Right atrium auricular region (tissue), 2 donors: ENCODE measurements around the gene SLC29A1. TPM values are rescaled to one million over a fixed set of nuclear protein-coding genes. Genes with fewer than 3 reads are reported as not detected.

Experiments used
- DNase-seq: peaks from one replicate; pipeline ENCODE4 v3.0.0-alpha.2; 2019; ENCODE audit warnings: low spot score
- H3K27ac ChIP-seq, 2 donors: fragments of 200-600 bp; sonication (generic); 1 replicate in 1 of 2; 2 replicates in 1 of 2; pipeline ENCODE4 v1.5.1; 2016 to 2019
- H3K27me3 ChIP-seq, 2 donors: fragments of 200-600 bp; sonication (generic); one replicate each; pipeline versions ENCODE4 v1.5.1 to v1.6.0; 2017 to 2019
- H3K36me3 ChIP-seq: fragments of 200-600 bp; sonication (generic); one replicate; pipeline ENCODE4 v1.5.1; 2016
- H3K4me1 ChIP-seq, 2 donors: fragments of 200-600 bp; sonication (generic); one replicate each; pipeline versions ENCODE4 v1.5.1 to v1.6.0; 2017 to 2019
- H3K4me3 ChIP-seq, 2 donors: fragments of 200-600 bp; sonication (generic); 1 replicate in 1 of 2; 2 replicates in 1 of 2; pipeline ENCODE4 v1.5.1; 2017 to 2019; ENCODE audit warnings: mild to moderate bottlenecking in 1 of 2, moderate library complexity in 1 of 2
- H3K9me3 ChIP-seq, 2 donors: fragments of 200-600 bp; sonication (generic); one replicate each; pipeline ENCODE4 v1.5.1; 2019
- total RNA-seq, 2 donors: library from RNA; depleted of rRNA; stranded (reverse); fragments of >200 nt; gene quantifications; one replicate each; pipeline ENCODE4 v1.1.0, GENCODE V29; 2016
- TF ChIP-seq, protein P1 (sequence below), 2 donors: fragments of 200-600 bp; sonication (generic); IDR thresholded peaks; one replicate each; pipeline ENCODE4 v1.5.1; 2019; ENCODE audit warnings: antibody characterized with exemption in 2 of 2

Gene SLC29A1
- total RNA-seq, 2 donors from 2014 or later: 105 to 256 TPM

DNA sequence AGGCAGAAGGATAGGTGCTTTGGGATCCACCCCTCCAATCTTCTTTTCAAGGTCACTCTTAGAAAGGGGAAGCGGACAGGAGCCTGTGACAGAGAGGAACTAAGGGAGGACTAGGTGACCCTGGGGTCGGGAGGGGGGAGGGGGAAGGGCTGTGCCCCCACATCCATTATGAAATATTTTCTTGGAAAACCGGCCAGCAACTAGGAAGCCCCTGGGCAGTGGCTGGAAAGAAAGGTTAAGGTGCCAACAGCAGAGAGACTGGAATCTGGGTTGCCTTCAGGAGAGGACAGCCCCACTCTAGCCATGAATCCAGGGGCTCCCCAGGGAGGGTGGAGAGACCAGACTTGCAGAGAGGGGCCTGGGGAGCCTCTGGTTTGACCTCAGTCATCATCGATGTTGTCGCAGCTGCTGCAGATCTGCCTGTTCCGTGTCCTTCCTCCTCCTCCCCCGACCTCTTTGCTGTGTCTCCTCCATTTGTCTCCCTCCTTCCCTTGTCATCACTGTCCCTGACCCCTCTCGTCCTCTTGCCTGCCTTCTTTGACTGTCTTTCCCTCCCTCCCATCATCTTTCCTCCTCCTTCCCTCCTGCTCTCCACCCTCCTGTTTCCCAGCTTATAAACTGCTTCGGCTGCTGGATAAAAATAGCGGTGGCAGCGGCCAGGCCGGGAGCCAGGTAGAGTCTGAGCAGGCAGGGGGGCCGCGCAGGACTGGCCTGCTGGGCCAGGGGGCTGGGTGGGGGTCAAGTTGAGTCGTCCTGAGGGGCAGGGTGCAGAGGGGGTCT lies 3.2 kb downstream of the SLC29A1 start:
- Histone ChIP-seq H3K4me1 (peaks cover 0 to 90% of the 10 kb centered on the region in 2 donors), H3K9me3 (no peaks in the 10 kb centered on the region), H3K27ac (peak overlapping the region; percentile 98), H3K36me3 (peaks cover 23% of the 10 kb centered on the region), H3K4me3 (peak overlapping the region; percentile 8 to 39), H3K27me3 (no peaks in the 10 kb centered on the region)
- no peak for DNase-seq
- TF ChIP-seq, protein P1, sequence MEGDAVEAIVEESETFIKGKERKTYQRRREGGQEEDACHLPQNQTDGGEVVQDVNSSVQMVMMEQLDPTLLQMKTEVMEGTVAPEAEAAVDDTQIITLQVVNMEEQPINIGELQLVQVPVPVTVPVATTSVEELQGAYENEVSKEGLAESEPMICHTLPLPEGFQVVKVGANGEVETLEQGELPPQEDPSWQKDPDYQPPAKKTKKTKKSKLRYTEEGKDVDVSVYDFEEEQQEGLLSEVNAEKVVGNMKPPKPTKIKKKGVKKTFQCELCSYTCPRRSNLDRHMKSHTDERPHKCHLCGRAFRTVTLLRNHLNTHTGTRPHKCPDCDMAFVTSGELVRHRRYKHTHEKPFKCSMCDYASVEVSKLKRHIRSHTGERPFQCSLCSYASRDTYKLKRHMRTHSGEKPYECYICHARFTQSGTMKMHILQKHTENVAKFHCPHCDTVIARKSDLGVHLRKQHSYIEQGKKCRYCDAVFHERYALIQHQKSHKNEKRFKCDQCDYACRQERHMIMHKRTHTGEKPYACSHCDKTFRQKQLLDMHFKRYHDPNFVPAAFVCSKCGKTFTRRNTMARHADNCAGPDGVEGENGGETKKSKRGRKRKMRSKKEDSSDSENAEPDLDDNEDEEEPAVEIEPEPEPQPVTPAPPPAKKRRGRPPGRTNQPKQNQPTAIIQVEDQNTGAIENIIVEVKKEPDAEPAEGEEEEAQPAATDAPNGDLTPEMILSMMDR (IDR thresholded peaks at IDR 0.05): no peak

DNA sequence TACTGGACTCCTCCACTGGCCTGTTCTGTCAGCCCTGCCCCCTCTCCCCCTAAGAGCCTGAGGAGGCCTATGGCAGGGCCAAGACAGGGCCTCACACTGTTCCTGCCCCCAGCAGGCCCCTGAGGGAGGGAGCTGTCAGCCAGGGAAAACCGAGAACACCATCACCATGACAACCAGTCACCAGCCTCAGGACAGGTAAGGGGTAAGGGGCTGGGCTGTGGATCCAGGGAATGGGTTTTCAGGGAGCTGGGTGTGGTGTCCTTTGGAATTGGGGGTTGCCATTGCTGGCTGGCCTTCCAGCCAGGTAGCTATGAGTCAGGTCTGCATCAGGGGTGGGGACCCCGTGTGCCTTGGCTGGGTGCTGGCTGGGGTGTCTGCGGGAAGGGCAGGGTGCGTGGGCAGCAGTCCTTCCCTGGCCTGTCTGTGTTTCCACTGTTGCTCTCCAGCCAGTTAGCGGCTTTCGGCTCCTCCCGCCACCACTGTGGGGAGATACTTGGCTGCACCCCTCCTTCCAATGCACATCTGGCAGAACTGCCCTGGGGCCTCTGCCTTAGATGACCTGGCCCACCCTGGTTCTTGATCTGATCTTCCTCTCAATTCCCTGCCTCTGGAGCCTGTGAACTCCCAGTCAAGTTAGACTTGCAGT lies 3.9 kb downstream of the SLC29A1 start:
- peaks cover 0 to 83% of the 10 kb centered on the region in 2 donors for H3K4me1 ChIP-seq
- H3K36me3 ChIP-seq: peaks cover 30% of the 10 kb centered on the region
- H3K27ac ChIP-seq: peak overlapping the region; percentile 98
- H3K4me3 ChIP-seq: peak overlapping the region; percentile 8 to 39
- H3K9me3 ChIP-seq: no peaks in the 10 kb centered on the region
- no peaks in the 10 kb centered on the region for H3K27me3 ChIP-seq
- DNase-seq: no peak
- TF ChIP-seq, protein P1 (IDR thresholded peaks at IDR 0.05): no peak

DNA sequence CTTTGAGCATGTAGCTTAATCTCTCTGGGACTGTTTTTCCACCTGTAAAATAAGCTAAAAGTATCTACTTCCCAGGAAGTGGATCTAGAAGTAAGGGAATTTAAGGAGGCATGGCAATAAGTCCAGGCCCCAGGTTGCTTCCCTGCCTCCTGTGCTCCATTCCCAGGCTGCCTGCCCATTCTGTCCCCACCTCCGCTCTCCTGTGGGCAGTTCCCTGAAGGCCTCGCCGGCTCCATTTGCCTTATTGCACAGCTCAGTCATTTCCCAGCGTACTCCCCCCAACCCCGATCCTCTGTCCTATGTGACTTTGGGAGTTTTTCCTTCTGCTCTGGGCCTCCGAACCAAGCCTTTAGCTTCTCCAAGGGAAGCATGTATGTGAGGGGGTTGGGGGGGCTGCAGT lies 4.6 kb downstream of the SLC29A1 start:
- H3K27ac ChIP-seq: peak overlapping the region; percentile 98
- peaks cover 38% of the 10 kb centered on the region for H3K36me3 ChIP-seq
- DNase-seq: no peak
- H3K4me3 ChIP-seq: peak overlapping the region in 1 of 2 donors; percentile 39
- TF ChIP-seq, protein P1 (IDR thresholded peaks at IDR 0.05): no peak
- peaks cover 0 to 81% of the 10 kb centered on the region in 2 donors for H3K4me1 ChIP-seq
- H3K9me3 ChIP-seq: no peaks in the 10 kb centered on the region
- H3K27me3 ChIP-seq: no peaks in the 10 kb centered on the region

DNA sequence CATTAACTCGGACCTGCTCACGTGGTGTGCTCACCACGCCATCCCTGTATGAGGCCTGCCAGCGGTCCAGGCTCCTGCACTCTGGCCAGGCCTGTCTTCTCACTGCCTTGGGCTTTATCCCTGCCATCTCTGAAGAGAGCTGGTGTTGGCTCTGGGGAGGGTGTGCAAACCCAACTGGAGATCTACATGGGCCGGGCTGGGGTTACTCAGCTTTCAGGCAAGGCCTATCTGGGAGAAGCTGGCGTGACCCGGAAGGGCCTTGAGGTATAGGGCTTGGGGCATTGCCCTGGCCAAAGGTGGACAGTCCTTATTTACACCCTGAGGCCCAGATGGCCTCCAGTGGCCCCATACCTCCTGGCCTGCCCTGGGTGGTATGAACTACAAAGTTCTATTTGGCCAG lies 5.0 kb downstream of the SLC29A1 start:
- Histone ChIP-seq H3K4me1 (peaks cover 0 to 84% of the 10 kb centered on the region in 2 donors), H3K9me3 (no peaks in the 10 kb centered on the region), H3K36me3 (peaks cover 38% of the 10 kb centered on the region), H3K27me3 (no peaks in the 10 kb centered on the region), H3K27ac (peak overlapping the region; percentile 98), H3K4me3 (peak overlapping the region in 1 of 2 donors; percentile 39)
- TF ChIP-seq, protein P1 (IDR thresholded peaks at IDR 0.05): no peak
- DNase-seq: no peak

DNA sequence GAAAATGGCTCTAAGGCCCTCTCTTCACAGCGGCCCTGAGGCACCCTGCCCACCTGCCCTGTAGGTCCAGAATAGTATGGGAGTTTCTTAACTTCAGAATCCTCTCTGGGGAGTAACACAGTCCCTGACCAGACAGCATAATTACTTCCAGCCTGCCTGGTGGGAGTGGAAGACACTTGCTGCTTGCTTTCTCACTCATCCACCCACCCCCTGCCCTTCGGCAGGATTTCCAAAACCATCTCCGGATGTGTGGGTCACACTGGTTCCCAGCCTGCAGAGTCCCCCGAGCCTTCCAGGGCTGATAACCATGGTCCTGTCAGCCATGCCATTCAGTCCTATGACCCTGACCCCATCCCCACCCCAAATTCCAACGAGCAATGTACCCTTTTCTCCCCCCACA lies 5.4 kb downstream of the SLC29A1 start:
- H3K9me3 ChIP-seq: no peaks in the 10 kb centered on the region
- no peak for DNase-seq
- H3K27ac ChIP-seq: peak overlapping the region; percentile 98
- no peaks in the 10 kb centered on the region for H3K27me3 ChIP-seq
- peaks cover 0 to 85% of the 10 kb centered on the region in 2 donors for H3K4me1 ChIP-seq
- H3K36me3 ChIP-seq: peaks cover 38% of the 10 kb centered on the region
- peak overlapping the region in 1 of 2 donors; percentile 39 for H3K4me3 ChIP-seq
- TF ChIP-seq, protein P1 (IDR thresholded peaks at IDR 0.05): no peak
